Progenitor cell of endocrine pancreas (in vitro differentiated cells): ENCODE results near the gene ZBTB21. TPM values are rescaled to one million over a fixed set of nuclear protein-coding genes. Genes with fewer than 3 reads are reported as not detected.
A peak's percentile ranks its signal among the peaks of the same experiment; 100 is the strongest.

ENCODE experiments used
- DNase-seq: peaks from one replicate; pipeline ENCODE4 v3.0.0; 2021; ENCODE audit warnings: low spot score; ENCODE audit not compliant: unreplicated experiment
- H3K27ac Mint-ChIP-seq: 2 replicates; pipeline ENCODE4 v1.8.0; 2021; ENCODE audit warnings: mild to moderate bottlenecking, moderate library complexity, mixed read lengths
- H3K27me3 Mint-ChIP-seq: 2 replicates; pipeline ENCODE4 v1.8.0; 2021; ENCODE audit warnings: mixed read lengths
- H3K36me3 Mint-ChIP-seq: 2 replicates; pipeline ENCODE4 v1.8.0; 2022; ENCODE audit warnings: mixed read lengths; ENCODE audit not compliant: insufficient read depth
- H3K4me1 Mint-ChIP-seq: 2 replicates; pipeline ENCODE4 v1.8.0; 2021; ENCODE audit warnings: low read depth, mixed read lengths
- H3K4me3 Mint-ChIP-seq: 2 replicates; pipeline ENCODE4 v1.8.0; 2021; ENCODE audit warnings: low read depth, mild to moderate bottlenecking, moderate library complexity, mixed read lengths
- H3K9me3 Mint-ChIP-seq: 2 replicates; pipeline ENCODE4 v1.8.0; 2021; ENCODE audit warnings: low read depth, mixed read lengths
- CTCF ChIP-seq: fragments of 200-600 bp; sonication (generic); IDR thresholded peaks from one replicate; pipeline ENCODE4 v1.5.0; 2021; ENCODE audit warnings: antibody characterized with exemption, mild to moderate bottlenecking; ENCODE audit not compliant: unreplicated experiment
- total RNA-seq: library from RNA; stranded (reverse); gene quantifications from 2 replicates; pipeline ENCODE4 v1.2.1, GENCODE V29; 2021

The ZBTB21 gene
- total RNA-seq, 1 donor from 2014 or later: 15.7 TPM

GRCh38 chr21:41957991-41958766 lies 52.0 kb downstream of the ZBTB21 start:
- no peaks in the 10 kb centered on the region for H3K36me3 Mint-ChIP-seq
- peak; percentile 35 for TF ChIP-seq CTCF
- H3K9me3 Mint-ChIP-seq: no peaks in the 10 kb centered on the region
- peaks cover 32% of the 10 kb centered on the region for H3K27me3 Mint-ChIP-seq
- H3K4me3 Mint-ChIP-seq: no peak overlapping the region
- H3K4me1 Mint-ChIP-seq: no peaks in the 10 kb centered on the region
- DNase-seq: no peak
- no peak overlapping the region for H3K27ac Mint-ChIP-seq

DNA sequence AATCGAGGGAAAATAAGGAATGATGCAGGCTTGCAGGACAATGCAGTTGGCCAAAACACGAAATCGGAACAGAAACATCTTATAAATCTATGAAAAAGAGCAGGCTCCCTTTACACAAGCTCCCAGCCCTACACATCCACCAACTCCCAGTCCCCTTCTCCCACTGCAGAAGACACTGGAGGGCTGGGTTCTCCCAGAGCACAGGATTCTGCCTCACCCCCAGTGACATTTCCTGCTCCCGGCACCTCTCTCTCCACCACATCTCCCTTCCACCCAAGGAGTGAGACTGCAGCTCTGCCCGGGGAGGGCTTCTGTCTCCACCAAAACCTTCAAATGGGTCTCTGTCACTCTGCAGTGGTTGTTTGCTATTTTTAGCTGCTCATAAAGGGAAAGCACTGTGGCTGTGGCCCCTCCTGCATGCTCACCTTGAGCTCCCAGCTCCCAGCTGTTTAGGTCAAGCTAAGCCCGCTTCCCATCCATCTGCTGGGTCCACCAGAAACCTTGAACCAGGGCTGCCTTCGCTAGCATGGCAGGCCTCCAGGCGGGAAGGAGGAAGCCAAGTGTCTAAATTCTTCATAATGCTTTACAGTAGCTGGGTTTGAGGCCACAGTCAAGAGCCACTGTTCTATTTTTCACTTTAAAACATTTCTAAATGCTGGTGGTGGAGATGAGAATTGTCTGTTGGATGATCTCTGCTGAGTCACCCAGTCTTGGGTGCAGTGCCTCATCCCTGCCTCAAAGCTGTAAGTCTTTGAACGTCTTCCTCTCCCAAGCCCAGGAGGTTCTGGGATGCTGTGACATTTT lies 53.0 kb downstream of the ZBTB21 start:
- H3K9me3 Mint-ChIP-seq: no peaks in the 10 kb centered on the region
- H3K4me3 Mint-ChIP-seq: no peak overlapping the region
- DNase-seq: no peak
- H3K4me1 Mint-ChIP-seq: peaks cover 6% of the 10 kb centered on the region
- no peak for TF ChIP-seq CTCF
- H3K36me3 Mint-ChIP-seq: no peaks in the 10 kb centered on the region
- H3K27ac Mint-ChIP-seq: no peak overlapping the region
- H3K27me3 Mint-ChIP-seq: peaks cover 30% of the 10 kb centered on the region

GRCh38 chr21:41955516-41955915 lies 54.6 kb downstream of the ZBTB21 start:
- DNase-seq: no peak
- Mint-ChIP-seq H3K27me3 (peaks cover 30% of the 10 kb centered on the region), H3K4me3 (no peak overlapping the region), H3K27ac (no peak overlapping the region), H3K9me3 (no peaks in the 10 kb centered on the region), H3K4me1 (peaks cover 8% of the 10 kb centered on the region), H3K36me3 (peaks cover 2% of the 10 kb centered on the region)
- no peak for TF ChIP-seq CTCF

DNA sequence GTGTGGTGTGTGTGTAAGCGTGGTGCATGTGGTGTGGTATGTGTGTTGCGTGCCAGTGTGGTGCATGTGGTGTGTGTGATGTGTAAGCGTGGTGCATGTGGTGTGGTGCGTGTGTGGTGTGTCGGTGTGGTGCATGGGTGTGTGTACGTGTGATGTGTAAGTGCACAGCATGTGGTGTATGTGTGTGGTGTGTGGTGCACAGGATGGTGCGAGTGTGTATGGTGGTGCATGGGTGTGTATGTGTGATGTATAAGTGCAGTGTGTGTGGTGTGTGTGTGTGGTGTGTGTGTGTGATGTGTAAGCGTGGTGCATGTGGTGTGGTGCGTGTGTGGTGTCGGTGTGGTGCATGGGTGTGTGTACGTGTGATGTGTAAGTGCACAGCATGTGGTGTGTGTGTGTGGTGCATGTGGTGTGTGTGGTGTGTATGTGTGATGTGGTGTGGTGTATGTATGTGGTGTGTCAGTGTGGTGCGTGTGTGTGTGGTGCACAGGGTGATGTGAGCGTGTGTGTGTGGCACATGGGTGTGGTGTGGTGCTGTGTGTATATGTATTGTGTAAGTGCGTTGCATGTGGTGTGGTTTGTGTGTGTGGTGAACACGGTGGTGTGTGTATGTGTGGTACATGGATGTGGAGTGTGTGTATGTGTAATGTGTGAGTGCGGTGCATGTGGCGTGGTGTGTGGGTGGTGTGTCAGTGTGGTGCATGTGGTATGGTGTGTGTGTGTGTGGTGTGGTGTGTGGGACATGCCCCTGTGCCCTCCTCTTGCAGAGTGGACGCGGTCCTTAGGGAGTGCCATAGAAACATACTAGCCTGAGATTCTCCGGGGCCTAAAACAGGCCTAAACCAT lies 55.3 kb downstream of the ZBTB21 start:
- no peak overlapping the region for H3K27ac Mint-ChIP-seq
- peaks cover 8% of the 10 kb centered on the region for H3K4me1 Mint-ChIP-seq
- TF ChIP-seq CTCF: no peak
- H3K27me3 Mint-ChIP-seq: peaks cover 28% of the 10 kb centered on the region
- no peaks in the 10 kb centered on the region for H3K9me3 Mint-ChIP-seq
- H3K36me3 Mint-ChIP-seq: peaks cover 2% of the 10 kb centered on the region
- DNase-seq: no peak
- H3K4me3 Mint-ChIP-seq: peak overlapping the region; percentile 68
